GM21619 (cell line): Measurements from ENCODE around the gene TBX5.

Source experiments
- ATAC-seq: cut with Tn5 transposase; IDR thresholded peaks from one replicate; pipeline ENCODE4 v1.9.1; 2021; ENCODE audit not compliant: unreplicated experiment

TBX5 gene

GRCh38 chr12:114327765-114328164 lies 78.2 kb downstream of the TBX5 start:
- no peak for ATAC-seq

DNA sequence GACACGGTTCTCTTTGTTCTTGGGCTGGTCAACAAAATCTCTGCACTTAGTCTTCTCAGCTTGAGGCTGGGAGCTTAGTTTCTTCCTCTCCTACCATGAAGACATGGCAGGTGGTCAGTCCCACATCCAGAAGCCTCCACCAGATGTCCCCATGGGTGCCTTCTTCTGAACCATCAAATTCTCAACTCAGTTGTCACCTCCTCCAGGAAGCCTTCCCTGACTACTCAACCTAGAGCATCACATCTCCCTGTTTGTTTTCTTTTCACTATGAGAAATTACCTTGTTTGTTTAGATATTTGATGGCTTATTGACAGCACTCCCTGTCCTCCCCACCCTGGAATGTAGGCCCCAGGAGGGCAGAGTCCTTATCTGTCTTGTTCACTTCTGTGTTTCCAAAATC lies 84.4 kb downstream of the TBX5 start:
- ATAC-seq = no peak

- ATAC-seq = no peak
Measured at GRCh38 chr12:114320968-114321367, 85.0 kb downstream of the TBX5 start.

DNA sequence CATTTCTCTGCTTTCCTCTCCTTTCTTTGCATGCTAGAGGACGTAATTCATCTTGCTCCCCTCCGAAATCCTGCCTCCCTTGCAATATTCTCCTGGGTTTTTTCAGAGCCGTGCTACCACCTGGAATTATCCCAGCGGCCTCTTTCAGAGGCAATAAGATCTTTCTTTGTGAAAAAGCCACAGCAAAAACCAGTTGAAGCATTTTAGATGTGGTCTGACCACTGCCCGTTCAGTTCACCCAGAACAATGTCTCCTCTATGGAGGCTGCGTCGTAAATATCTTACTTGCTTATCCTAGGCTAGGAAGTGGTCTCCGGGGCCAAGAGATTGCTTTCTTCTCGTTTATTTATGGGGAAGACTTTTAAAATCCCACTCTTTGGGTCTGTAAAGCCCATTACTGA lies 85.8 kb downstream of the TBX5 start:
- ATAC-seq = no peak

GRCh38 chr12:114319422-114319821 lies 86.5 kb downstream of the TBX5 start:
- no peak for ATAC-seq

DNA sequence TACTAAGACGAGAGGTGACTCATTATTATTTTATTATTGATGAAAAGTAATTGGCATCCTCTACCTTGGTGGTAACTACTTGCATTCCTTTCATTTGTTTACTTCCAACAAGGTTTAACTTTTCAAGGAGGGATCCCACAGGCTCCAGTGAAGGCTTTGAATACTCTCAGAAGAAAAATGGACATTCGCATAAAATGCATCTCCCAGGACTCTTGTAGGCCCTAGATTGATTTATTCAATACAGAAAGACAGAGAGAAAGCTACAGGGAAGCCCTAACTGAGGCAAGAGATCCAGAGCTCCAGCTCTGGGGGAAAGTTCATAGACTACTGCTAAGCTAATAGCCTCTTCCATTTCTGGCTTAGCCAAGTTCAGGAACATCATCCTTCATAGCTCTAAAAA lies 87.0 kb downstream of the TBX5 start:
- no peak for ATAC-seq

DNA sequence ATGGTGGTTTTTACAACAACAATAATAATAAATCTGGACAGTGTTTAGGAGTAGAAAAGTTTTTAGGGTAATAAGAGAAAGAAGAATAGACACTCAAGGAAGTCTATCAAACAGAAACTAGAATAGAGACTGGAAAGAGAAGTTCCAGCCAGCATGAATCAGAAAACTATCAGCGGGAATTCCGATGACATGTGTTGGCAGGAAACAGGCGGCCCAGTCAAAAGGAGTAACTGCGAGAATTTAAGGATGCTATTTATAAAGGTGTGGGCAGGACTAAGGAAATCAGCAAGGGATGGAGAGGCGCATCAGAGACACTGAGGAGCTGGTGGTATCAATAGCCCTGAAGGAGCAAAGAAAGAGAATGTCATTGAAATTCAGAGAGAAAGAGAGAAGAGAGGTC lies 89.9 kb downstream of the TBX5 start:
- ATAC-seq = no peak

GRCh38 chr12:114314974-114315720 lies 90.8 kb downstream of the TBX5 start:
- no peak for ATAC-seq

GRCh38 chr12:114314403-114314802 lies 91.5 kb downstream of the TBX5 start:
- ATAC-seq = no peak

DNA sequence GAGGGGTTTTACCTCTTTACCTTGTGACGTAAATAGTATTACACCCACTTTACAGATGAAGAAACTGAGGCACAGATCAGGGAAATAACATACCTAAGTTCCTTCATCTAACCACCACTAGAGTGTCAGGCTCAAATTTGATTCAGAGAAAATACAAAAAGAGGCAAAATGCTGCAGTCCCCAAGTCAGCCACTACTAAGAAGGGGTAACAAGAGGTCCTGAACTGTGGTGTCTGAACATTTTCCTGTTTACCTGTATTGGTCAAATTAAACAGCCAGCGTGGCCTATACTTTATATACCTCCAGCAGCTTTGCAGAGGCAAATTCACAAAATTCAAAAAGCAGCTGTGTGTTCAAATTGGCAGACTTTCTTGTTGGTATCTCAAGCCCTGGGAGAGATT lies 92.0 kb downstream of the TBX5 start:
- ATAC-seq = no peak

- ATAC-seq = no peak
Measured at GRCh38 chr12:114311974-114312373, 94.0 kb downstream of the TBX5 start.

DNA sequence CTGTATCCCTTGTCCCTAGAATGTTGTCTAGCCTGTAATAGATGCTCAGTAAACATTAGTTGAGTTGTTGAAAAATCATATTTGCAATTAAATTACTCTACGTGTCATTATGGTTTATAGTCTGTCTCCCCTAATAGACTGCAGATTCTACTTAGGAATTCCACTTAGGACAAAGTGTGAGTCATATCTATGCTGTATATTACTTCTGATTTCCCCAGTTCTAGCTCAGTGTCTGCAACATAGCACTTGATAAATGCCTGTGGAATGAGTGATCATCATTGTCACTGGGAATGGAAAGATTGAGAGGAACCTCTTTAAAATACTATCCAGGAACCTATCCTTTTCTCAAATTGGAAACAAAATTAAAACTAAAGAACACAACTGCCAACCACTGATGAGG lies 99.3 kb downstream of the TBX5 start:
- no peak for ATAC-seq

GRCh38 chr12:114305446-114305845 lies 100.5 kb downstream of the TBX5 start:
- ATAC-seq = no peak
